HuH-7.5 (cell line): ENCODE measurements around the gene CCNT2.
"Not testable (repeated sequence)": the region's sequence is repeated elsewhere in the genome, so short reads cannot be mapped to it uniquely, and the experiment has no call there.

Source experiments
- DNase-seq: peaks from one replicate; pipeline ENCODE4 v3.0.0; 2011; ENCODE audit warnings: low spot score

The CCNT2 gene

DNA sequence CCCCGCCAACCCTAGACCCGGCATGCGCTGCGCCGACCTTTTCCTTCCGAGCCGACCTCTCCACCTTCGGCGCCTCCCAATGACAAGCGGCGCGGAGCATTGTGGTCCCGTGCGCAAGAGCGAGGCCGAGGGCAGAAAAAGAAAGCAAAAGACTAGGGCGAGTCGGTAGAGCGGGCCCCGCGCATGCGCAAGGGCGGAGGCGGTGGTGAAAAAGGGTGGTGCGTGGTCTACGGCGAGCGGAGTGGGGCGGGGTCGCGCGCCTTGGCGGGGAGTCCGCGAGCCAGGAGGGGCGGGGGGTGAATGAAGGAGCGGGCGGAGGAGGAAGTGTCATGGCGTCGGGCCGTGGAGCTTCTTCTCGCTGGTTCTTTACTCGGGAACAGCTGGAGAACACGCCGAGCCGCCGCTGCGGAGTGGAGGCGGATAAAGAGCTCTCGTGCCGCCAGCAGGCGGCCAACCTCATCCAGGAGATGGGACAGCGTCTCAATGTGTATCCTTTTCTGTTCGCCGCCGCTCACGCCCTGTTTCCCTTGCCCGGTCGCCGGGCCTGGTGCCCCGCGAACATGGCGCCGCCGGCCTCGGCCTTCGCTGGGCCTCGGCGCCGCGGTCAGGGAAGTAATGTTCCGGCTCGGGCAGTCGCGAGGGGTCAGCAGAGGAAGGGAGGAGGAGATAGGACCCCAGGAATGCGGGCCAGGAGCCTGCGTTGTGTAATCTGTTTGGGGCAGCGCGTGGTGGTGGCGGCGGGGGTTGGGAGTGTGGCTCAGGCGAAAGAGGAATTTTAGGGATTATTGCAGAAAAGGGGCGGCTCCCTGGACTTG is at the start of gene CCNT2:
CCNT2 (plus strand) TSS at position 297 of the 815 bp plus-strand sequence; CDS start at position 330, 33 bp downstream.
- DNase-seq: peak; percentile 87

DNA sequence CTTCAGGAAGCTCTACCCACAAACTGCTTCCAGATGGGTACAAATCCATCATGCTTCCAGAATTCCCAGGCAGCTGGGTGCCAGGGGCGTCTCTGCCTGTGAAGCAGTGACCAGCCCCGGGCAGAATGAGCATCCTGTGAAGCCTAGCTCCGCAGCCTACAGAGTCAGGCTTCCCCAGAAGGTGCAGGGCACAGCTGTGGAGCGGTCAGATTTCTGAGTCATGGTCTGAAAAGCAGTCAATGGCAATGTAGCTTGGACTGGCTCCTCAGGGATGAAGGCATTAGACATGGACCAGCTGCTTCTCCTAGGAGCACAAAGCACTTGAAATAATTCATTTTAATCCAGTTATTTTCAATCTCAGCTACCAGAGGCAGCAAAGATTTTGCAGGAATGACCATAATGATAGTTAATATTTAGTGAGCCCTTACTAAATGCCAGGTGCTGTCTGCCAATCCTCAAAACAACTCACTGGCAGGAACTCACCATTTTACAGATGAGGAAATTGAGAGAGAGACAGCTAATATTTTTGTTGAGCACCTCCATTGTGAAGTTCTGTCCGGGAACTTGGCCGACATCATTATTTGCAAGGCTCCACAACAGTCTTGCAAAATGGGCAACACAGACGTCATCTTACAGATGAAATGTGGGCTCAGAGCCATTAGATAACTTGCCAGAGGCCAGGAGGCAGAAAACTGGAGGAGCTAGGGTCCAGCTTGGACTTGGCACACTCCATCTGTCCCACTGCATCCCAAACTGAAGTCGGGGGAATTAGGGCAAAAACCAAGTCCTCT is 48.5 kb upstream of the CCNT2 start:
- DNase-seq: no peak

DNA sequence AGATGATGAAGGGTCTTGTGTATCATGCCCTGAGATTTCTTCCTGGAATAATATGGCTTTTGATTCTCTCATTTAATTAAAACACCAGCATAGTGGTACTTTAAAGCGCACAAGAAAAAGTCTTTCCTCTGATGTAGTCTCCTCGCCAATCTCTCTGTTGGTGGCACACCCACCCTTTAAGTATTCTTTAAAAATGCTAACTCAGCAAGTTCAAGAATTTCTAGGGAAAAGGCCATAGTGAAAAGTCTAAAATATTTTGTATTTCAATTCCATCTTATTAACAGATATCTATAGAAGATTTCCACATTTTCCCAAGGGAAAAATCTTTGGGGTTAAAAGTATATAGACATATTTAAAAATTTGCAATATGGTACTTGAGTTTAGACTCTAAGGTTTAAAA is 45.5 kb upstream of the CCNT2 start:
- no peak for DNase-seq

DNA sequence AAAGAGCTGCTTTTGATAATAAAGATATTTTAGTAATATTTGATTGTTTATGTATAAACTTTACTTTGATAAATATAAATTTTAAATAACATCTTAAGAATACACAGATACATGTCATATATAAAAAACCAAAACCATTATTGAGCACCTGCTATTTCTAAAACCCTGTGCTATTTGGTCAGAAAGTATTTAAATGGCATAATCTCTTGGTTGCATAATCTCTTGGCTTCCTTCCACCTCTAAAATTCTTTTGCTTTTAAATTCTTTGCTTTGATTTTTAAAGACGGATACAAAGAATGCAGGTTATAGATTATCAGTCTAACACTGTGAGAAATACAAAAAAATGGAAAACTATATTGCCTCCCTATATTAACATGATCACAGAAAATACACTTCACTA is 43.3 kb upstream of the CCNT2 start:
- no peak for DNase-seq

DNA sequence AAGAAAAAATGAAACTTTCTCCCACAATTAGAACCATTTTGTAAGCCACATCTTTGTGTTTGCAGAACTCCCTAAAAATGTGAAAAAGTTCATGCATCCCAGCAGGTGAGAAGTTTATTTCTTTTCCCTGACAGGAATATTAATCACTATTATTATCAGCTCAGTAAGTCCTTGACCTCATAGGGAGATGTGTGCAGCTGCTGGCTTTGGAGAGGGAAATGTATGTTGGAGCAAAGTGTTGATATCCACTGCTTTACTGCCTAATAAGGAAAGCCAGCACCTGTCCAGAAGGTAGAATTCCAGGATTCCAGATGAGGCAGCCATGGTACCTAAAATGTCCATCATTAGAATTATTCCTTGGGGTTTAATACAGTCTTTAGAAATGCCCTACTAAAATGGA is 35.8 kb upstream of the CCNT2 start:
- no peak for DNase-seq

DNA sequence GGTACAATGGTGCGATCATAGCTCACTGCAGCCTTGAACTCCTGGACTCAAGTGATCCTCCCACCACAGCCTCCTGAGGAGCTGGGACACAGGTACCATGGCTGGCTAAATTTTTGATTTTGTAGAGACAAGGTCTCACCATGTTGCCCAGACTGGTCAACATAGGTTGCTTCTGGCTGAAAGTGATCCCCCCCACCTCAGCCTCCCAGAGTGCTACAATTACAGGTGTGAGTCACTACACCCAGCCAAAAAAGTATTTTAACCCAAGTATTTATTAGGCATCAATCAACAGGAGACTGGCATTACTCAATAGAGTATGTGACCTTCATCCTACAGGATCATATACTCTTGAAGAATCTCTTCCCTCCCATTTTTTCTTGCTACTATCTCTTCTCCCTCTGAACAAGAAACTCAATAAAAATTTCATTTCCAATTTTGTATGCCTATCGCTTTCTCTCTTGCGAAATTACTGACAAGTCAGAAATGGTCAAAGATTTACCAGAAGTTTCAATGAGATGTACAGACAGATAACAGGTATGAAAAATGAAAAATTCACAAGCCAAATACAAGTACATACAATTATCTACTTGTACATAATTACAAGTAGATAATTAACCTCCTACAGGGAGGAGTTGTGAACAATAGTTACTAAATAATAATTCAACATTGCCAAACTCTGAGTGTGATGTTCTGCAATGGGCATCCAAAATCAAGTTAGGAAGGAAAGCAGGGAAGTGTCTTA is 34.9 kb upstream of the CCNT2 start:
- DNase-seq: no peak

DNA sequence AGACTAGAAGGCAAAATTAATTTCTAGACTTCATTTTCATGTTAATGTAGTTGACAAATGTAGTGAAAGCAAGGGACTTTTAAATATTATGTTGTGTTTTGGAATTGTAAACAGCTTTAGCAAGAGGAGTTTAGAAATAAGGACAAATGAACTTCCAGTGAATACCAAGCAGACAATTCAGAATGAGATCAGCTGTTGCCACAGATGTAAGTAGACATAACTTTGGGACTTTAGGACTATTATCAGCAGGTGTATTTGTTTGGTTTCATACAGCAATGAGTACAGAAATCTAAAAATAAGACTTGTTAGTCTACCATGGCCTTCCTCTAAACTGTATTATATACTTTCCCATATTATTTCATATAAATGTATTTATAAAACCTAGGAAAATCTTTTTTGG is 34.2 kb upstream of the CCNT2 start:
- no peak for DNase-seq

DNA sequence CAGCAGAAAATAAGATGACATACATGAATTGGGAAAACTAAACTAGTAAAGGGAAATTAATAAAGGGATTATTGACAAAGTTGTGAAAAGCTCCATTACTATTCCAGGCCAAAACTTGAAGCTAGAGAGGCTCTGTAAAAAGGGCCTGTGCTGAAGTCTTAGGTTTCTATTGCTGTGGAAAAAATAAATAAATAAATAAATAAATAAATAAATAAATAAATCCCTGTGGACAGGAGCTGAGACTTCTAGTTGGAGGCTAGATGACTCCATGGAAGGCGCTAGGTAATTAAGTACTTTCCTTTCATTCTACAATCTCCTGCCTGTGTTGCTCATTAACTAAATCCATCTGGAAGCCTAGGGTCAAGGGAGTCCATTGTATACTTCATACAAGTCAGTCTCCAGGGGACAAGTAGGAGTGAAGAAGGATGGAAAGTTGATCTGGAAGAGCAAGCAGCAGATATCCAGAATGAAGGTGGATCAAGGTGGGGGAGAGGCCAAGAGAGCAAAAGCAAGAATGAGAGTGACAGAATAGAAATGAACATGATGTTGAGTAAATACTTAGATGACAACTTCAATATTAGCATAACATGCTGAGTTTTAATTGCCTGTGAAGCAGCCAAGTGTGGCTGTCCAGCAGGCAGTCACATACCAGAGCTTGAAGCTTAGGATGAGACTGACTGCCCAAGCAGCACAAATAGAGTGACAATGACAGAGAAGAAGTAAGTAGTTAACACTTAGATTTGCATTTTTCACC is 26.2 kb upstream of the CCNT2 start:
- DNase-seq: no peak

DNA sequence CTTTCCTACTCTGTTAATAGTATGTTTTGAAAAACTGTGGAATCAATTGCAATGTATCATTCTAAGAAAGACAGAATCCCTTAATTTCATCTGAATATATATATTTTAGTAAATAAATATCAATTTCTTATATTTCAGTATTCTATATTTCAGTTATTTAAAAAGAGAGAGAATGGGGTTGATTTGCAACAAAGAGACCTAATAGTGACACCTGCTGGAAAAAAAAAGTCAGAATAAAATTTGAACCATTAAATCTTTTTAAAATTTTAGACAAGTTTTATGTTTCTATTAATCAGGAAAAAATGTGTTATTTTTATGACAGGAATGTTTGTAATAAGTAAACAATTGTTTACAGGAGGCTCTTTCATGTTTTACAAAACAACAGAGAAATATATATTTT is 20.7 kb upstream of the CCNT2 start:
- DNase-seq: no peak

DNA sequence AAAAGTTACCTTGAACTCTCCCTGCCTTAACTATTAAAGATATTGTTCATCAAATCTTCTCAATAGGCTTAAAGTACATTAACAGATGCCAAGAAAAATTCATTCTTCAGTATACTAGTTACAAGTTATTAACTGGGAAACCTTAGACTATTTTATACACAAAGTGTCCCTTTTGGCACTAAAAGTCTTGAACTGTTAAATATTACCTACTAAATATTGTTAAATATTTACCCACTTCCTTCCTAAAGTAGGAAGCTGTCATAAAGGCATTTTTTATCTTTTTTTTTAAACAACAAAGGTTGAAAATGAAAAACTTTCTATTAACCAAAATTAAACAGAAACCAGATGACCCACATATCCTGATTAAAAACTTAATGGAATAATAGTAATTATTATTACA is 19.4 kb upstream of the CCNT2 start:
- DNase-seq: no peak

DNA sequence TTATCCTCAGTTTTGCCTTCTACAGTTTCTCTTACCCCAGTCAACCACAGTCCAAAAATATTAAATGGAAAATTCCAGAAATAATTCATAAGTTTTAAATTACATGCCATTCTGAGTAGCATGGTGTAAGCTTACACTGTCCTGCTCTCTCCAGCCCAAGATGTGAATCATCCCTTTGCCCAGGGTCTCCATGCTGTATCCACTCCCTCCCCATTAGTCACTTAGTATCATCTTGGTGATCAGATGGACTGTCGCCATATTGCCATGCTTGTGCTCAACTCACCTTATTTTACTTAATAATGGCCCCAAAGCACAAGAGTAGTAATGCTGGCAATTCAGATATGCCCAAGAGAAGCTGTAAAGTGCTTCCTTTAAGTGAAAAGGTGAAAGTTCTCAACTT is 18.5 kb upstream of the CCNT2 start:
- DNase-seq: no peak

DNA sequence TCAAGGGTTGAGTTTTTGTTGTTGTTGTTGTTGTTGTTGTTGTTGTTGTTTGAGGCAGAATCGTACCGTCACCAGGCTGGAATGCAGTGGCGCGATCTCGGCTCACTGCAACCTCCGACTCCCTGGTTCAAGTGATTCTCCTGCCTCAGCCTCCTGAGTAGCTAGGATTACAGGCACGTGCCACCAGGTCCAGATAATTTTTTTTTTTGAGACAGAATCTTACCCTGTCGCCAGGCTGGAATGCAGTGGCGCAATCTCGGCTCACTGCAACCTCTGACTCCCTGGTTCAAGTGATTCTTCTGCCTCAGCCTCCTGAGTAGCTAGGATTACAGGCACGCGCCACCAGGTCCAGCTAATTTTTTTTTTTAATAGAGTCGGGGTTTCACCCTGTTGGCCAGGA is 14.9 kb upstream of the CCNT2 start:
- not testable (repeated sequence) for DNase-seq

DNA sequence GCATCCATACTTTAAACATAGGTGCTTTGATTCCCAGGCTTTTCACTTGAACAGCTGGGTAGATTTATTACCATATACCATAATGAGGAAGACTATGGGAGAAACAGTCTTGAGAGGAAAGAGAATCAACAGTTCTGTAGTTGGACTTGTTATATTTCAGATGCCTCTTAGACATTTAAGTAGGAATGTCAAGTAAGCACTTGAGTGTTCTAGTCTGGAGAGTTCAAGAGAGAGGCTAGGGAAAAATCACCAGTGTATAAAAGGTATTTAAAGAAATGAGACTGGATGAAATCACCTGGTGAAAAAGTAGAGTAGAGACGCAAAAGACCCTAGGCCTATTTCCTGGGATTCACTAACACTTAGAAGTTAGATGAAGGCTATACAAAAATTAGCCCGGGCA is 13.5 kb upstream of the CCNT2 start:
- DNase-seq: no peak

DNA sequence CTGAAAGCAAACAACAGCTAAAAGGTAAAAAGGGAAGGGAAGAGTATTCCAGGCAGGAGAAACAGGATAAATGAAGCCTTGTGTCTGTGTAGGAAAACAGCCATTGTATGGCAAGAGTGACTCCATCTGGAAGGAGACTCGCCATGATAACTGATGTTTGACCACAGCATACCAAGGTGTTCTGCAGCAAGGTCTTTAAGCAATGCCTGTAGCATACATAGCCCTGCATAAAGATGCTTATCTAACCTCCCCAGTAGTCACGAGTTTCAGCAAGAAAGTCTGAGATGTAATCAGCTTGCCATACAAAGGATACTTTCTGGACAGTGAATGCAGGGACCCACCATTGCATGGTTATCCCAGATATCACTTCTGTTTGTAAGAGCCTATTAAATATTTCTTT is 11.9 kb upstream of the CCNT2 start:
- DNase-seq: no peak

DNA sequence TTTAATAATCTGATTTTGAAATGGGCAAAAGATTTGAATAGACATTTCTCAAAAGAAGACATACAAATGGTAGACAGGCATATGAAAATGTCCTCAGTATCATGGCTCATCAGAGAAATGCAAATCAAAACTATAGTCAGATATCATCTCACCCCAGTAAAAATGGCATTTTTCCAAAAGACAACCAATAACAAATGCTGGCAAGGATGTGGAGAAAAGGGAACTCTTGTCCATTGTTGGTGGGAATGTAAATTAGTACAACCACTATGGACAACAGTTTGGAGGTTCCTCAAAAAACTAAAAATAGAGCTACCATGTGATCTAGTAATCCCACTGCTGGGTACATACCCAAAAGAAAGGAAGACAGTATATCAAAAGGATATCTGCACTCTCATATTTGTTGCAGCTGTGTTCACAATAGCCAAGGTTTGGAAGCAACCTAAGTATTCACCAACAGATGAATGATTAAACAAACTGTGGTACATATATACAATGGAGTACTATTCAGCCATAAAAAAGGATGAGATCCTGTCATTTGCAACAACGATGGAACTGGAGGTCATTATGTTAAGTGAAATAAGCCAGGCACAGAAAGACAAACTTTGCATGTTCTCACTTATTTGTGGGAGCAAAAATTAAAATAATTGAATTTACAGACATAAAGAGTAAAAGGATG is 11.0 kb upstream of the CCNT2 start:
- DNase-seq: not testable (repeated sequence)

DNA sequence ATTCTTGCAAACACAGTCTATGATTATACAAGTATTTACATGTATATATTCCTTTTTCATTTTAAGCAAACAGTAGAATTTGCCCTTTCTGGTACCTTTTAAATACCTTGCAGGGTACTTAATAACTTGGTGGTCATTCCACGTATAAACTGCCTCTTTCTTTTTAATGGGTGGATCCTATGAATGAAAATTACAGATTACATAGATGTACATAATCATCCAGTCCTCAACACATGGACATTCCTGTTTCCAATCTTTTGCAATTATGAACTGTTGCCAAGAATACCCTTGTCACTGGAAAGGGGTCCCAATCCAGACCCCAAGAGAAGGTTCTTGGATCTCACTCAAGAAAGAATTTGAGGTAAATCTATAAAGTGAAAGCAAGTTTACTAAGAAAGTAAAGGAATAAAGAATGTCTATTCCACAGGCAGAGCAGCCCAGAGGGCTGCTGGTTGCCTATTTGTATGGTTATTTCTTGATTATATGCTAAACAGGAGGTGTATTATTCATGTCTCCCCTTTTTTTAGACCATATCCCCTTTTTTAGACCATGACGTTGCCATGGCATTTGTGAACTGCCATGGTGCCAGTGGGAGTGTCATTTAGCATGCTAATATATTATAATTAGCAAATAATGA is 7.7 kb upstream of the CCNT2 start:
- no peak for DNase-seq

DNA sequence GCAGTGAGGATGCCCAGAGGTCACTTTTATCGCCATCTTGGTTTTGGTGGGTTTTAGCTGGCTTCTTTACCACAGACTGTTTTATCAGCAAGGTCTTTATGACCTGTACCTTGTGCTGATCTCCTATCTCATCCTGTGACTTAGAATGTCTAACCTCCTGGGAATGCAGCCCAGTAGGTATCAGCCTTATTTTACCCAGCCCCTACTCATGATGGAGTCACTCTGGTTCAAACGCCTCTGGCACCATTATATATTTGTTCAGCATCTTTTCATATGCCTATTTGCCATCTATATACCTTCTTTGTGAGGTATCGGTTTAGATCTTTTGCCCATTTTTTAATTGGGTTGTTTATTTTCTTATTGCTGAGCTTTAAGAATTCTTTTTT is 7.2 kb upstream of the CCNT2 start:
- no peak for DNase-seq

DNA sequence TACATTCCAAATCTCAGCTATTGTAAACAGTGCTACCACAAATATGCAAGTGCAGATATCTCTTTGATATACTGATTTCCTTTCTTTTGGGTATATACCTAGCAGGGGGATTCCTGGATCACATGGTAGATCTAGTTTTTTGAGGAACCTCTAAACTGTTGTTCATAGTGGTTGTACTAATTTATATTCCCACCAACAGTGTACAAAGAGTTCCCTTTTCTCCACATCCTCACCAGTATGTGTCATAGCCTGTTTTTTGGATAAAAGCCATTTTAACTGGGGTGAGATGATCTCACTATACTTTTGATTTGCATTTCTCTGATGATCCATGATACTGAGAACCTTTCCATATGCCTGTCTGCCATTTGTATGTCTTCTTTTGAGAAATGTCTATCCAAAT is 6.3 kb upstream of the CCNT2 start:
- no peak for DNase-seq

DNA sequence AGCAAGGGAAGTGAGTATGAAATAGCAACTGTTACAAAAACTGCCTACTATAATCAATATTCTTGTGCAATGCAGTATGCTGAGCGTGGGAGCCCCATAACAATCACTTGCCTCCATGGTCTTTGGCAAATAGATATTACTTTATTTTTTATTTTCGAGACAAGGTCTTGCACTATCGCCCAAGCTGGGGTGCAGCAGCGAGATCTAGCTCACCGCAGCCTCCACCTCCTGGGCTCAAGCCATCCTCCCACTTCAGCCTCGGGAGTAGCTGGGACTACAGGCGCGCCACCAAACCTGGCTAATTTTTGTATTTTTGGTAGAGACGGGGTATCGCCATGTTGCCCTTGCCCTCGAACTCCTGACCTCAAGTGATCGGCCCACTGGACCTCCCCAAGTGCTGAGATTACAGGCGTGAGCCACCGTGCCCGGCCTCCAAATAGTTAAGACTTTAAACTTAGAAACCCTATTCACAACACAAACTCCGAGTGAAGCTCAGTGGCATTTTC is 1.2 kb upstream of the CCNT2 start:
- no peak for DNase-seq

DNA sequence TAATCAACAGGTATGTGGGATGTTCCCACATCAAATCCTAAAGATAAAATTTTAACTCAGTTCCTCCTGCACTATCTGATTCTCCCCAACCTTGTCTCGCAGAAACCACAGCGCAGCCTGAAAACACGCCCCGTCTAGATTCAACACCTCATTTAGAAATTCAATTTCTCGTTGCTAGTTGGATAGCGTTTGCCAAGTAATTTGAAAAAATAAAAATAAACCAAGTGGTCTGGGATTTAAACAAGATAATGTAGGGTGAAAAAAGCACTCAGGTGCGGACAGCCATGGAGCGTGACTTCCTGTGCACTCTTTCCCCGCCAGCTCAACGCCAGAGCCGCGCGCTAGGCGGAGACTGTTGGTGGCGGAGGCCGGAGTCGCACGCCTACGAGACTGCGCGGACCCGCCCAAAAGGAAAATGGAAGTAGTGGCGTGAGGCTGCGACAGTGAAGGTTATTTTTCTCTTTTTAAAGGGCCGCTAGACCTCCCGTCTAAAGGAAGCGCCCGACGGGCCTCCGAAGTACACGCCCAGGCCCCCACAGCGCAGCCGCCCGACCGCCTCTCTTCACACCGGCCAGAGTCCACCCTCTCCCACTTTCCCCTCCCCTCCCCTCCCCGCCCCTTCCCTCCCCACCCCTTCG is 615 bp upstream of the CCNT2 start:
- DNase-seq: no peak
